Liver (tissue), 9 donors: ENCODE data around the gene ZNF622. TPM values are rescaled to one million over a fixed set of nuclear protein-coding genes. Genes with fewer than 3 reads are reported as not detected.

ENCODE experiments used
- DNase-seq: peaks from one replicate; pipeline ENCODE4 v3.0.0-alpha.2; 2017; ENCODE audit warnings: low spot score
- H3K27ac ChIP-seq, 2 donors: one replicate each; pipeline ENCODE4 v1.7.0; 2013; ENCODE audit warnings: inconsistent platforms in 2 of 2, low read length in 2 of 2, control low read depth in 1 of 2, low read depth in 1 of 2, mild to moderate bottlenecking in 1 of 2
- H3K27me3 ChIP-seq, 4 donors: one replicate each; pipeline versions ENCODE4 v1.6.1 to v1.7.0; 2013; ENCODE audit warnings: low read length in 3 of 4, inconsistent platforms in 1 of 4, mild to moderate bottlenecking in 1 of 4, moderate library complexity in 1 of 4; ENCODE audit not compliant: control insufficient read depth in 4 of 4, insufficient read depth in 4 of 4
- H3K36me3 ChIP-seq, 4 donors: one replicate each; pipeline versions ENCODE4 v1.6.1 to v1.7.0; 2013; ENCODE audit warnings: low read length in 3 of 4, mild to moderate bottlenecking in 3 of 4, low read depth in 1 of 4, moderate library complexity in 1 of 4; ENCODE audit not compliant: control insufficient read depth in 4 of 4, insufficient read depth in 3 of 4
- H3K4me1 ChIP-seq, 4 donors: one replicate each; pipeline versions ENCODE4 v1.6.1 to v1.7.0; 2013; ENCODE audit warnings: low read length in 3 of 4, mild to moderate bottlenecking in 3 of 4, moderate library complexity in 1 of 4; ENCODE audit not compliant: control insufficient read depth in 4 of 4, insufficient read depth in 4 of 4
- H3K4me3 ChIP-seq, 3 donors: one replicate each; pipeline versions ENCODE4 v1.6.1 to v1.7.0; 2013; ENCODE audit warnings: low read length in 3 of 3, control low read depth in 1 of 3, low read depth in 1 of 3, mild to moderate bottlenecking in 1 of 3
- H3K9ac ChIP-seq, 2 donors: one replicate each; pipeline ENCODE4 v1.7.0; 2013; ENCODE audit warnings: low read length in 2 of 2, mild to moderate bottlenecking in 2 of 2, moderate library complexity in 2 of 2, control low read depth in 1 of 2, low read depth in 1 of 2
- H3K9me3 ChIP-seq, 4 donors: one replicate each; pipeline versions ENCODE4 v1.6.1 to v1.7.0; 2013; ENCODE audit warnings: low read length in 3 of 4; ENCODE audit not compliant: control insufficient read depth in 4 of 4
- CTCF ChIP-seq: fragments of 150-350 bp; IDR thresholded peaks from 2 replicates; pipeline ENCODE4 v1.5.1; 2017; ENCODE audit warnings: improper control_type of control experiment, low read depth, low read length; ENCODE audit not compliant: missing input control
- EGR1 ChIP-seq, 2 donors: IDR thresholded peaks; 2 replicates each; pipeline ENCODE4 v1.6.1; 2016 to 2018; ENCODE audit warnings: antibody characterized with exemption in 2 of 2, low read depth in 2 of 2
- FOXA1 ChIP-seq: IDR thresholded peaks from 2 replicates; pipeline ENCODE4 v1.6.1; 2016; ENCODE audit warnings: antibody characterized with exemption
- FOXA2 ChIP-seq: IDR thresholded peaks from 2 replicates; pipeline ENCODE4 v1.6.1; 2016; ENCODE audit warnings: antibody characterized with exemption
- GABPA ChIP-seq, 2 donors: IDR thresholded peaks in 1 of 2; conservative IDR thresholded peaks in 1 of 2; 2 replicates each; pipeline ENCODE4 v1.6.1; 2016; ENCODE audit warnings: antibody characterized with exemption in 2 of 2, mild to moderate bottlenecking in 1 of 2, moderate library complexity in 1 of 2
- HNF4A ChIP-seq, 2 donors: conservative IDR thresholded peaks; 2 replicates each; pipeline ENCODE4 v1.6.1; 2016; ENCODE audit warnings: antibody characterized with exemption in 2 of 2, mild to moderate bottlenecking in 2 of 2
- HNF4G ChIP-seq: IDR thresholded peaks from 2 replicates; pipeline ENCODE4 v1.6.1; 2016; ENCODE audit warnings: antibody characterized with exemption
- JUND ChIP-seq, 2 donors: IDR thresholded peaks; 2 replicates each; pipeline ENCODE4 v1.6.1; 2016; ENCODE audit warnings: antibody characterized with exemption in 2 of 2
- NR2F2 ChIP-seq: IDR thresholded peaks from 2 replicates; pipeline ENCODE4 v1.6.1; 2016; ENCODE audit warnings: antibody characterized with exemption
- RAD21 ChIP-seq, 2 donors: IDR thresholded peaks; 2 replicates each; pipeline ENCODE4 v1.6.1; 2016; ENCODE audit warnings: antibody characterized with exemption in 2 of 2, mild to moderate bottlenecking in 2 of 2
- REST ChIP-seq: IDR thresholded peaks from 2 replicates; pipeline ENCODE4 v1.6.1; 2016; ENCODE audit warnings: antibody characterized with exemption, mild to moderate bottlenecking
- RXRA ChIP-seq, 2 donors: IDR thresholded peaks; 2 replicates each; pipeline ENCODE4 v1.6.1; 2017 to 2018; ENCODE audit warnings: antibody characterized with exemption in 2 of 2, mild to moderate bottlenecking in 1 of 2
- SP1 ChIP-seq: IDR thresholded peaks from 2 replicates; pipeline ENCODE4 v1.6.1; 2018; ENCODE audit warnings: antibody characterized with exemption, mild to moderate bottlenecking
- TAF1 ChIP-seq: conservative IDR thresholded peaks from 2 replicates; pipeline ENCODE4 v1.6.1; 2016; ENCODE audit warnings: antibody characterized with exemption, mild to moderate bottlenecking
- YY1 ChIP-seq: IDR thresholded peaks from 2 replicates; pipeline ENCODE4 v1.6.1; 2016; ENCODE audit warnings: antibody characterized with exemption, mild to moderate bottlenecking
- WGBS: extraction: QIAGEN DNeasy Blood & Tissue Kit; methylation state at CpG from one replicate; pipeline ENCODE4 v1.1.7; 2013; 5-methylcytosine and 5-hydroxymethylcytosine counted together
- polyA plus RNA-seq, 2 donors: library from polyadenylated mRNA; stranded (reverse) in 1 of 2; unstranded in 1 of 2; fragments of 200-250 nt in 1 of 2; fragments of >200 nt in 1 of 2; fragmentation: Nextera tagmentation in 1 of 2; extraction: Ambion mirVana in 1 of 2; gene quantifications; one replicate each; pipeline versions ENCODE4 v1.2.1 to v1.2.3, GENCODE V29; 2013 to 2015
- total RNA-seq, 2 donors: library from RNA; depleted of rRNA; stranded (reverse); fragments of >200 nt; gene quantifications; one replicate each; pipeline ENCODE4 v1.2.3, GENCODE V29; 2014
- TF ChIP-seq, protein P1 (sequence below): IDR thresholded peaks from 2 replicates; pipeline ENCODE4 v1.6.1; 2016; ENCODE audit warnings: antibody characterized with exemption
- TF ChIP-seq, protein P2 (sequence below): IDR thresholded peaks from 2 replicates; pipeline ENCODE4 v1.6.1; 2016; ENCODE audit warnings: antibody characterized with exemption
- TF ChIP-seq, protein P3 (sequence below): IDR thresholded peaks from 2 replicates; pipeline ENCODE4 v1.6.1; 2016; ENCODE audit warnings: antibody characterized with exemption
- donor health status: healthy.
- donor health status: healthy.
- donor health status: healthy.
- donor health status: healthy.
- donor health status: healthy.

The ZNF622 gene
- total and polyA plus RNA-seq, 4 donors: 12.8 to 18.7 (median 16.4) TPM

GRCh38 chr5:16510098-16510497 lies 44.5 kb upstream of the ZNF622 start (continued):
- TF ChIP-seq, protein P1, sequence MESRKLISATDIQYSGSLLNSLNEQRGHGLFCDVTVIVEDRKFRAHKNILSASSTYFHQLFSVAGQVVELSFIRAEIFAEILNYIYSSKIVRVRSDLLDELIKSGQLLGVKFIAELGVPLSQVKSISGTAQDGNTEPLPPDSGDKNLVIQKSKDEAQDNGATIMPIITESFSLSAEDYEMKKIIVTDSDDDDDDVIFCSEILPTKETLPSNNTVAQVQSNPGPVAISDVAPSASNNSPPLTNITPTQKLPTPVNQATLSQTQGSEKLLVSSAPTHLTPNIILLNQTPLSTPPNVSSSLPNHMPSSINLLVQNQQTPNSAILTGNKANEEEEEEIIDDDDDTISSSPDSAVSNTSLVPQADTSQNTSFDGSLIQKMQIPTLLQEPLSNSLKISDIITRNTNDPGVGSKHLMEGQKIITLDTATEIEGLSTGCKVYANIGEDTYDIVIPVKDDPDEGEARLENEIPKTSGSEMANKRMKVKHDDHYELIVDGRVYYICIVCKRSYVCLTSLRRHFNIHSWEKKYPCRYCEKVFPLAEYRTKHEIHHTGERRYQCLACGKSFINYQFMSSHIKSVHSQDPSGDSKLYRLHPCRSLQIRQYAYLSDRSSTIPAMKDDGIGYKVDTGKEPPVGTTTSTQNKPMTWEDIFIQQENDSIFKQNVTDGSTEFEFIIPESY: no peak
- TF ChIP-seq, protein P2, sequence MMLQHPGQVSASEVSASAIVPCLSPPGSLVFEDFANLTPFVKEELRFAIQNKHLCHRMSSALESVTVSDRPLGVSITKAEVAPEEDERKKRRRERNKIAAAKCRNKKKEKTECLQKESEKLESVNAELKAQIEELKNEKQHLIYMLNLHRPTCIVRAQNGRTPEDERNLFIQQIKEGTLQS: no peak
- no peak for TF ChIP-seq HNF4A (conservative IDR thresholded peaks at IDR 0.05)

DNA sequence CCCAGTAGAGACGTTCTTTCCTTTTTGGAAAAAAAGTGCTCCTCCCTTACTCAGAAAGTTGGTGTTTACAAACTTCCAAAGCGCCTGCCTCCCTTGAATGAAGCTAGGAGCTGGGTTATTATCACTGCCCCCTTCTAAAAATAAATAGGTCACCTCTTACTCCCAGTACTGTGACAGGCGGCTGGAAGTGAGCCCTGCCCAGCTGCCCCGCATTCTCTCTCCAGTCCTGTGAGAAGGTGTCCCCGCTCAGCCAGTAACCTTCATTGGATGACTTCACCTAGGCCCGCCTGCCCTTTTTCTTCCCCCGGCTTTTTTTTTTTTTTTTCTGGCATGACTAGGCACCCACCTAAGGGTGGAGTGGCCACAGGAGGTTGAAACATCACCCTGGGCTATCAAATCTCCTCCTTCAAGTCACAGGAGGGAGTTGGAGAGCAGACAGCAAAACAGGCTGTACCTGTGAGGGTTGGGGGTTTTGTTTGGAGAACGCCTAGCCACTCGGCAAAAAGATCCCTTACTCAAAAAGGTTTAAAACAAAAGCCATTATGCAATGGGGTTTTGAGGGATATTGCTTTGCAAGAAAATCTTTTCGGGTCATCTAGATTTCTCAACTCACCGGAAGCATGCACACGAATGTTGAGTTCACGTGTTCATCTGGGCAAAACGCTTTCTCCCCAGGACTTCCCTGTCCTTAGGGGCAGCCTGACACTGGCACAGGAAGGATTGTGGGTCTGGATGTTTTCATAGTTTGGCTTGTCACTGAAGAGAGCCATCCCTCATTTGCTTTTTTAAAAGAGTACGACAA lies 43.3 kb upstream of the ZNF622 start:
- Histone ChIP-seq H3K27me3 (no peaks in the 10 kb centered on the region), H3K9ac (peak overlapping the region; percentile 89 to 98), H3K9me3 (no peaks in the 10 kb centered on the region), H3K4me1 (peaks cover 0 to 24% (median 2%) of the 10 kb centered on the region in 4 donors), H3K36me3 (no peaks in the 10 kb centered on the region), H3K4me3 (peak overlapping the region; percentile 39 to 84 (median 72)), H3K27ac (peak overlapping the region; percentile 88 to 92)
- WGBS: 27% methylated on average over 15 of the region's 15 CpGs
- no peak for TF ChIP-seq FOXA1
- TF ChIP-seq, protein P2: peak; percentile 61
- peak in 1 of 2 donors; percentile 43 for TF ChIP-seq RAD21 (IDR thresholded peaks at IDR 0.05)
- TF ChIP-seq, protein P1: peak; percentile 31
- TF ChIP-seq RXRA (IDR thresholded peaks at IDR 0.05): peak; percentile 59 to 72
- TF ChIP-seq SP1: peak; percentile 71
- TF ChIP-seq REST: peak; percentile 43
- TF ChIP-seq EGR1 (IDR thresholded peaks at IDR 0.05; ENCODE audit: low read depth in 2 of 2): peak; percentile 30 to 39
- TF ChIP-seq GABPA (IDR thresholded peaks at IDR 0.05 in 1 of 2, conservative IDR thresholded peaks at IDR 0.05 in 1 of 2): peak; percentile 47 to 82
- TF ChIP-seq JUND (IDR thresholded peaks at IDR 0.05): peak in 1 of 2 donors; percentile 52
- peak; percentile 31 for TF ChIP-seq FOXA2
- peak; percentile 7 for TF ChIP-seq HNF4G
- TF ChIP-seq CTCF: no peak
- TF ChIP-seq HNF4A (conservative IDR thresholded peaks at IDR 0.05): peak; percentile 44 to 61
- TF ChIP-seq, protein P3, sequence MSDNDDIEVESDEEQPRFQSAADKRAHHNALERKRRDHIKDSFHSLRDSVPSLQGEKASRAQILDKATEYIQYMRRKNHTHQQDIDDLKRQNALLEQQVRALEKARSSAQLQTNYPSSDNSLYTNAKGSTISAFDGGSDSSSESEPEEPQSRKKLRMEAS: no peak
- no peak for TF ChIP-seq NR2F2
- TF ChIP-seq TAF1: peak; percentile 96
- TF ChIP-seq YY1: peak; percentile 50
- DNase-seq: no peak
